ENCODE data around the gene KRT23.

DNA sequence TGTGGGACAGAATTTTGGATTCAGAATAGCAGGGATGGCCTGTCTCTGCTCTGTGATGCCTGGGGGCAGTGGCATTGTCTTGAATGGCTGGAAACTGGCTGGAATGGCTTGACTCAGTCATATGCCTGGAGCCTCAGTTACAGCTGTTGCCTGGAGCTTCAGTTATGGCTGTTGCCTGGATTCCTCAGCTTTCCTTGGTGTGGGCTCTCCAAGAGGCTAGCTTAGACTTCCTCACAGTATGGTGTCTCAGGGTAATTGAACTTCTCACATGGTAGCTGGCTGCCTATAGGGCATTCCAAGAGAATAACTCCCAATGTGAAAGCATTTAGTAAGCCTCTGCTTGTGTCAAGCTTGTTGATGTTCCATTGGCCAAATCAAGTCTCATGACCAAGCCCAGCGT is 21.1 kb downstream of the KRT23 start:
- TF ChIP-seq, protein P1, sequence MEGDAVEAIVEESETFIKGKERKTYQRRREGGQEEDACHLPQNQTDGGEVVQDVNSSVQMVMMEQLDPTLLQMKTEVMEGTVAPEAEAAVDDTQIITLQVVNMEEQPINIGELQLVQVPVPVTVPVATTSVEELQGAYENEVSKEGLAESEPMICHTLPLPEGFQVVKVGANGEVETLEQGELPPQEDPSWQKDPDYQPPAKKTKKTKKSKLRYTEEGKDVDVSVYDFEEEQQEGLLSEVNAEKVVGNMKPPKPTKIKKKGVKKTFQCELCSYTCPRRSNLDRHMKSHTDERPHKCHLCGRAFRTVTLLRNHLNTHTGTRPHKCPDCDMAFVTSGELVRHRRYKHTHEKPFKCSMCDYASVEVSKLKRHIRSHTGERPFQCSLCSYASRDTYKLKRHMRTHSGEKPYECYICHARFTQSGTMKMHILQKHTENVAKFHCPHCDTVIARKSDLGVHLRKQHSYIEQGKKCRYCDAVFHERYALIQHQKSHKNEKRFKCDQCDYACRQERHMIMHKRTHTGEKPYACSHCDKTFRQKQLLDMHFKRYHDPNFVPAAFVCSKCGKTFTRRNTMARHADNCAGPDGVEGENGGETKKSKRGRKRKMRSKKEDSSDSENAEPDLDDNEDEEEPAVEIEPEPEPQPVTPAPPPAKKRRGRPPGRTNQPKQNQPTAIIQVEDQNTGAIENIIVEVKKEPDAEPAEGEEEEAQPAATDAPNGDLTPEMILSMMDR (IDR thresholded peaks at IDR 0.05) = no peak
- no peak for TF ChIP-seq POLR2A (IDR thresholded peaks at IDR 0.05)
